Posterior cingulate gyrus (tissue), 11 donors: Measurements from ENCODE around the gene LHPP.

ENCODE experiments used
- DNase-seq, 10 donors: peaks; one replicate each; pipeline versions ENCODE4 v3.0.0 to v3.0.0-alpha.2; 2020 to 2021; ENCODE audit warnings: mixed read lengths in 3 of 10
- intact Hi-C: fragments of 100-400 bp; cut with DNase I; formaldehyde crosslinking; loops from one replicate; pipeline ENCODE4 v1.15.1; 2023

Gene LHPP

DNA sequence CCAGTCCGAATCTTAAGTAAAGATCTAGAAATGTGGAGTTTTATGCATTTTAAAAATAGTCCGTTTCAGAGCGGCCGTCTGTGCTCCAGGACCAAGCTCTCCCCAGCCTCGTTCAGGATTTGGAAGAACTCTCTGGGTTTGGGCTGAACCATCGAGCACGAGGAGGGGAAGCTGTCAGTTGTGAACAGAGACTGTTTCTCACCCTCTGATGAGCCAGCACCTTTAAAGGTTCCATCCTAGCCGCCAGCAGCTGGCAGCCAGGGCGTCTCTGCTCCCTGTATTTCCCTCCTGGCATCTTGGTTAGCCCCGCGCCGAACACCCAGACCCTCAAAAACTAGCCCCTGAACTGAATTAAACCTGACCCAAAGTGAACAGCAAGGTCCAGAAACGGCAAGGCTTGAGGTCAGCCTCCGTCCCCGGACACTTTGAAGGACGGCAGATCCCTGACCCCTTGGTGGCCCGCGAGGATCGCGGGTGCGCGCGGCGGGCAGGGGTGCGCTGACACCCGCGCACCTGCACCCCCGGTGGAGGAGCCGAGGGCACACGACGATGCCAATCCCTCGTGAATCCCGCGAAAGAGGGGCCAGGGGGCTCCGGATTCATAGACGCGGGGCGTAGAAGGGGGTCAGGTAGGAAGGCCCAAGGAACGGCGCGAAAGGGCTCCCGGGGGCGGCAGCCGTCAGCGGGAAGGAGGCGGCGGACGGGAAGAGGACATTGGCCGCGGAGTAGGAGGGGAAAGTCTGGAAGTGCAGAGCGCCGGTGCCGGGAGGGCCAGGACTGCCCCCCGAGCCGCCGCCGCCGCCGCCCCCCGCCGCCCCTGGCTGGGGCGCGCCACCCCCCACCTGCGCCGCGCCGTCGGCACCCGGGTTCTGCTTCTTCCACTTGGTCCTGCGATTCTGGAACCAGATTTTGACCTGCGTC, 14.5 kb upstream of the LHPP start:
- intact Hi-C loops = no loop called here
- peak in 1 of 10 donors; percentile 28 for DNase-seq

DNA sequence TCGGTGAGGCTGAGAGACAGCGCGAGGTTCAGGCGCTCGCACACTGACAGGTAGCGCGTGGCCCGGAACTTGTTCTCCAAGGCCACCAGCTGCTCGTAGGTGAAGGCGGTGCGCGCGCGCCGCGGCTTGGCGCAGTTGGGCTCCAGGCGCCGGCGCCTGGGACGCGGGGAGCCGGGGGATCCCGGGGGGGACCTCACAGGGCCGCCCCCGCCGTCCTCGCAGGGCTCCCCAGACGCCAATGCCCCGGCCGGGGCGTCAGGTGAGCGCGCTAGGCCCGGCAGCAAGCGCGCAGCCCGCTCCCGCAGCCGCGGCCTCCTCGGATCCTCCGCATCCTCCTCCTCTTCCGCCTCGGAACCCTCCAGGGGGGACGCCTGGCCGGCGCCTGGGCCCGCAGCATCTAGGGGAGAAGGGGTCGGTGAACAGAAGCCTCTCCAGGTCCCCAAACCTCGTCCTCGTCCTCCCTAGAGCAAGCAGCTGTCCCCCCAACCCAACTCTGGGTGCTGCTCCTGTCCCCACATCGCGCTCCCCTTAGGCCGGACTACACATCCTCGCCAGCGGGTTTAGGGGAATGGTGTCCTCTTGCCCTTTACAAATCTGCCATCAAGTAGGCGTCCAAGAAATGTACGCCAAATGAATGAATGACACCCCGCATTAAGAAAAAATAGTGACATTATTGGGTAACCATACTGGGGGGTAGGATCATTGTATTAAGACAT, 13.7 kb upstream of the LHPP start:
- DNase-seq = no peak
- intact Hi-C loops = no loop called here

DNA sequence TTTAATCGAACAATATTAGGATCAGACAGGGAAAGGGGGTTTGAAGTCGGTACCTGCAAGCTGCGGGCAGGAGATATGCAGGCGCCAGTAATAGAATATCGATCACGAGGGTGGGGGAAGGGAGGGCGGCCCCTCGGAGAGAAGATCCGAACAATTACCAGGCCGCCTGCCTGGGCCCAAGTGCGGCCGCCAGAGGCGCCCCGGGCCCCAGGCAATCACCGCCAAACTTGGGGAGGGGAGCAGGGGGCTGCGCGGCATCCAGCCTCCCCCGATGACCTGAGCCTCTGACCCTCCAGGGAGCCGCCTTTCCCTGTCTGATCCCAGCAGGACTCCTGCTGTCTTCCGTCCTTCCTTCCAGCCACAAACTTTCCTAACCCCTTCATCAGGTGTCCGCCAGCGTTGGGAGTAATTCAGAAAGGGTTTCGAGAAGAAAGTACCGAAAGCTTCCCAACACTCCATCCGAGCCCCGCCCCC, 12.9 kb upstream of the LHPP start:
- intact Hi-C loops = no loop called here
- DNase-seq = no peak

- no peak for DNase-seq
- intact Hi-C loops = no loop called here
Measured at GRCh38 chr10:124449170-124450011, 12.2 kb upstream of the LHPP start.

GRCh38 chr10:124450012-124450782, 11.4 kb upstream of the LHPP start, which contains the start of gene NKX1-2:
Gene NKX1-2, minus strand, starts transcription at chr10:124450035. Its CDS starts 92 bp downstream, at chr10:124449943.
- peak in 5 of 10 donors; percentile 28 to 86 (median 38) for DNase-seq
- intact Hi-C loops = no loop called here

- intact Hi-C loops = no loop called here
Measured at GRCh38 chr10:124450783-124451057, 10.9 kb upstream of the LHPP start.

GRCh38 chr10:124451276-124451675, 10.3 kb upstream of the LHPP start:
- intact Hi-C loops = no loop called here
- no peak for DNase-seq

More at GRCh38 chr10:124450783-124451057, 10.9 kb upstream of the LHPP start:
- no peak for DNase-seq

DNA sequence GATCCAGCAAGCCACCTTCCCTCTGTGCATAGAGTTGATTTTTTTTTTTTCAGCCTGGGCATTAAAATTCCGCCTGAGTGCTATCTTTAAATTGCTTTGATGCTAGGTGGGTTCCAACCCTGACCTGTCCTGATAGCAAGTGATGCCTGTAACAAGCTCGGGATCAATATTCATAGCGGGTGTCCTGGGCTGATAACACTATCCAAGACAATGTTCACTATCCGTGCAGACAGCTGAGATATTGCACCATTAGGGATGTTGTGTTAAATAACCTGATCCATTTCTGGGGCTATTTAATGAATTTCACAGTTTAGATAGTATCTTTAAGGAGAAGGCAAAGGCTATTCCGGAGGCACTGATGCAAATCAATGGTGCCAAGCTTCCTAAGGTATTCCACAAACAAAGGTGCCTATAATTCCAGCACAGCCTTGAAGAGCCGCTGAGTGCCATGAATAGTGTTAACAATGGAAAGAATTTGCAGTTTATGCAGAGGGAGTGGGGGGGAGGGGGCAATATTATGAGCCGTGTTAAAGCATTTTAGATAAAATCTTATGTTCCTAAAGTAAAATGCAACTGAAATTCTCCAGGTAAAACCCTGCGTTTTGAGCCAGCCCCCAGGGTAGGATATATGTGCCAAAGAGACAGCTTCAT, 7.5 kb upstream of the LHPP start:
- DNase-seq = no peak
- intact Hi-C loops = no loop called here

DNA sequence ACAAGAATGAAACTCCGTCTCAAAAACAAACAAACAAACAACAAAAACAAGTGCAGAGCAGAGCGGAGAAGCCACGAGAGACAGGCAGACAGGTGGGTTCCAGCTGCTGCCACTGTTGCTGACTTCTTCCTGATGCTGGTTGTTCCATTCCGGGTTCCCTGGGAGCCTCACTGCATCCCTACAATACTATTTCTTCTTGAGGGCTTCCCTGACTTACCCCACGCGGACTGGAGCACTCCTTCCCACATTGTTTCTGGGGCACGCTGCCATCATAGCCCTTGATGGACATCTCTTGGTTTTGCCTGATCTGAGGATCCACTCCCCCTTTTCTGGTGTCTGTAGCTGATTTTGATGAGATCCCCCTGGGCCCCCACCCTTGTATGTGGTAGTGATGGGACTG, 6.2 kb upstream of the LHPP start:
- intact Hi-C loops = no loop called here
- peak in 1 of 10 donors; percentile 8 for DNase-seq

GRCh38 chr10:124458473-124458872, 3.1 kb upstream of the LHPP start:
- intact Hi-C loops = no loop called here
- no peak for DNase-seq

- intact Hi-C loops = no loop called here
- DNase-seq = no peak
Measured at GRCh38 chr10:124458889-124459288, 2.7 kb upstream of the LHPP start.

GRCh38 chr10:124459395-124459794, 2.2 kb upstream of the LHPP start:
- no peak for DNase-seq
- intact Hi-C loops = no loop called here

- no peak for DNase-seq
- intact Hi-C loops = loop anchor here (5.0 kb wide), 1 partner anchor 43 kb away; the partner anchor contains the start of gene OAT
Measured at GRCh38 chr10:124460144-124460543, 1.5 kb upstream of the LHPP start.

DNA sequence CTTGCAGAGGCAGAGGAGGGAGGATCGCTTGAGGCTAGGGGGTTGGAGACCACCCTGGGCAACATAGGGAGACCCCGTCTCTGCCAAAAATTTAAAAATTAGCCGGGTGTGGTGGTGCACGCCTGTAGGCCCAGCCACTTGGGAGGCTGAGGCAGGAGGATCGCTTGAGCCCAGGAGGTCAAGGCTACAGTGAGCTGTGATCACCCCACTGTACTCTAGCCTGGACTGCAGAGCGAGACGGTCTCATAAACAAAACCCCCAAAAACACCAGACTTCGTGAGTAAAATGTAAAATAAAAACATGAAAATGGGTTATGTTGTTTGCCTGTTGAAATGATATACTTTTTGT, 699 bp downstream of the LHPP start:
- intact Hi-C loops = loop anchor here (5.0 kb wide), 1 partner anchor 45 kb away; the partner anchor contains the start of gene OAT
- no peak for DNase-seq

DNA sequence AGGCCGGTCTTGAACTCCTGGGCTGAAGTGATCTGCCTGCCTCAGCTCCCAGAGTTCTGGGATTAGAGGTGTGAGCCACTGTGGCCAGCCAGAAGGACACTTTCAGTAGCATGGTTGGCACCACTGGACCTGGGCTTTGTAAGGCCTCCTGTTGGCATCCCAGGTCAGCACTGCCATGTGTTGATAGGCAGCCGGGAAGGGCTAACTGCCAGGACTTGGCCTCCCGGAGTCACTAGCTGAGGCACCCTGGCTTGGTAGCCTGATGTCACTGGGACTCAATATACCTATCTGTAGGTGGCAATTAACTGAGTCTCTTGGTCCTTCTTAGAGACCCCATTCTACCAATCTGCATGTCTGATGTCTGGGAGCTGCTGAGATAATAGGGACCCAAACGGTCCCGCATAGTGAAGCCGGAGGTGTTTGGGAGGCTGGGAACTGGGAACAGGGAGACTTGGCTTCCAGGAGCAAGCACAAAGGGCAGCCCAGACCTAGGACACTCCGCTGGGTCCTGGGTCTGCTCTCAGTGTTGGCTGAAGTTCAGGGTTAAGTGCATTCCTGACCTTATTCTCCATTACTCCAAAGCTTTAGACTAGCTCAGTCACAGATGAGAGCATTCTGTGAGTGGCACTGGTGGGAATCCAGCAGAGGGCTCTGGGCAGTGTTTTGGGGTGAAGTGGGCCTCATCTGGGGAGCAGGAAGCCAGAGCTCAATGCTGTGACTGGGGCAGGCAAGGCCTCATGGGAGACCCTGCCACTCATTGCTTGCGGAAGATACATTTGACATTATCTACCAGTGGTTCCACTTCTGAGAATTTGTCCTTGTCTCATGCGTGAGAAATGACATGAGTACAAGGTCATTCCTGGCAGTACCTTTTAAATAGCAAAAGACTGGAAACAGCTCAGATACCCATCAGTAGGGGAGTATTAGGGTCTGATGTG, 2.7 kb downstream of the LHPP start:
- intact Hi-C loops = loop anchor here (5.0 kb wide), 1 partner anchor 47 kb away; the partner anchor contains the start of gene OAT
- no peak for DNase-seq

- DNase-seq = peak in 1 of 10 donors; percentile 57
- intact Hi-C loops = no loop called here
Measured at GRCh38 chr10:124465003-124465776, 3.6 kb downstream of the LHPP start.

DNA sequence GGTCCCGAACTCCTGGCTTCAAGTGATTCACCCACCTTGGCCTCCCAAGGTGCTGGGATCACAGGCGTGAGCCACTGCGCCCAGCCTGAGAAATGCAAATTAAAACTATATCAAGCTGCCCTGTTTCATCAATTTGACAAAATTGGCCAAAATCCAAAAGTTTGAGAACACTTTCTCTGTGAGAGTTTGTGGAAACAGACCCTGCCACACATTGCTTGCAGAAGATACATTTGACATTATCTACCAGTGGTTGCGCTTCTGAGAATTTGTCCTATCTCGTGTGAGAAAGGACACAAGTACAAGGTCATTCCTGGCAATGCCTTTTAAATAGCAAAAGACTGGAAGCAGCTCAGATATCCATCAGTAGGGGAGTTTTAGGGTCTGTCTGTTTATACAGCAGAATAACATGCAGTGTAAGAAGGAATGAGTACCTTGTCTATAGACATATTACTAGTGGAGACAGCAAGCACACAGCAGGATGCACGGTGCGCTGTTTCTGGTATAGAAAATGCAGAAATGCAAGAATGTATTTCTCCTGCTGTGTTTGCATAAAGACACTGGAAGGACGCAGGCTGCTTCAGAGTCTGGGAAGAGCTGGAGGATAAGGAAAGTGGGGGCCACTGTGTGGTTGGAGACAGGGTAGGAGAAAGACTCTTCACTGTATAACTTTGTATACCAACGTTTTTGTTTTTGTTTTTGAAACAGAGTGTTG, 4.3 kb downstream of the LHPP start:
- no peak for DNase-seq
- intact Hi-C loops = no loop called here
